ENCODE results near the gene EXOSC10.

EXOSC10 gene

DNA sequence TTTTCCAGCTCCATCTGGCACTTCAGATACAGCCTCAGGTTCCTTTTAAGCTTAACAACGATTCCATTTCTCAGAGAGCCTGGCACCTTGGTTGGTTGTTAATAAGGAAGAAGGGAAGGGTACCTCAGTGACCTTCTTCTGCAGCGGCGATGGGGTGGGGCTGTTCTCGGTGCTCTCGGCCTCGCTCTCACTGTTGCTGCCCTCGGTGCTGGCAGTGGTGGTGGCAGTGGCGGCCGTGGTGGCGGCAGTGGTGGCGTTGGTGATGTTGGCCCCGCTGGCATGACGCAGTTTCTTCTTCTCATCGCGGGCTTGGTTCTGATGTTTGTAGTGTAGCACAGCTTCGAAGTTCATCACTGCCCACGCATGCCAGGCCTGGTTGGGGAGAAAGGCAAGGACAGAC is 30.7 kb upstream of the EXOSC10 start:
- no peak for TF ChIP-seq ZBTB7A (IDR thresholded peaks at IDR 0.05; ENCODE audit: low read depth)
- no peak for TF ChIP-seq TCF12 (IDR thresholded peaks at IDR 0.05; ENCODE audit: low read depth)
- no peak for TF ChIP-seq YY1 (IDR thresholded peaks at IDR 0.05; ENCODE audit: low read depth)
- TF ChIP-seq RAD21 (IDR thresholded peaks at IDR 0.05; ENCODE audit: low read depth) = no peak
- no peak for TF ChIP-seq FOXM1 (IDR thresholded peaks at IDR 0.05; ENCODE audit: borderline replicate concordance, low read depth)
- TF ChIP-seq, protein P1, sequence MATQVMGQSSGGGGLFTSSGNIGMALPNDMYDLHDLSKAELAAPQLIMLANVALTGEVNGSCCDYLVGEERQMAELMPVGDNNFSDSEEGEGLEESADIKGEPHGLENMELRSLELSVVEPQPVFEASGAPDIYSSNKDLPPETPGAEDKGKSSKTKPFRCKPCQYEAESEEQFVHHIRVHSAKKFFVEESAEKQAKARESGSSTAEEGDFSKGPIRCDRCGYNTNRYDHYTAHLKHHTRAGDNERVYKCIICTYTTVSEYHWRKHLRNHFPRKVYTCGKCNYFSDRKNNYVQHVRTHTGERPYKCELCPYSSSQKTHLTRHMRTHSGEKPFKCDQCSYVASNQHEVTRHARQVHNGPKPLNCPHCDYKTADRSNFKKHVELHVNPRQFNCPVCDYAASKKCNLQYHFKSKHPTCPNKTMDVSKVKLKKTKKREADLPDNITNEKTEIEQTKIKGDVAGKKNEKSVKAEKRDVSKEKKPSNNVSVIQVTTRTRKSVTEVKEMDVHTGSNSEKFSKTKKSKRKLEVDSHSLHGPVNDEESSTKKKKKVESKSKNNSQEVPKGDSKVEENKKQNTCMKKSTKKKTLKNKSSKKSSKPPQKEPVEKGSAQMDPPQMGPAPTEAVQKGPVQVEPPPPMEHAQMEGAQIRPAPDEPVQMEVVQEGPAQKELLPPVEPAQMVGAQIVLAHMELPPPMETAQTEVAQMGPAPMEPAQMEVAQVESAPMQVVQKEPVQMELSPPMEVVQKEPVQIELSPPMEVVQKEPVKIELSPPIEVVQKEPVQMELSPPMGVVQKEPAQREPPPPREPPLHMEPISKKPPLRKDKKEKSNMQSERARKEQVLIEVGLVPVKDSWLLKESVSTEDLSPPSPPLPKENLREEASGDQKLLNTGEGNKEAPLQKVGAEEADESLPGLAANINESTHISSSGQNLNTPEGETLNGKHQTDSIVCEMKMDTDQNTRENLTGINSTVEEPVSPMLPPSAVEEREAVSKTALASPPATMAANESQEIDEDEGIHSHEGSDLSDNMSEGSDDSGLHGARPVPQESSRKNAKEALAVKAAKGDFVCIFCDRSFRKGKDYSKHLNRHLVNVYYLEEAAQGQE (IDR thresholded peaks at IDR 0.05; ENCODE audit: low read depth) = no peak
- TF ChIP-seq, protein P2, sequence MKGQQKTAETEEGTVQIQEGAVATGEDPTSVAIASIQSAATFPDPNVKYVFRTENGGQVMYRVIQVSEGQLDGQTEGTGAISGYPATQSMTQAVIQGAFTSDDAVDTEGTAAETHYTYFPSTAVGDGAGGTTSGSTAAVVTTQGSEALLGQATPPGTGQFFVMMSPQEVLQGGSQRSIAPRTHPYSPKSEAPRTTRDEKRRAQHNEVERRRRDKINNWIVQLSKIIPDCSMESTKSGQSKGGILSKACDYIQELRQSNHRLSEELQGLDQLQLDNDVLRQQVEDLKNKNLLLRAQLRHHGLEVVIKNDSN (IDR thresholded peaks at IDR 0.05) = no peak
- no peak for TF ChIP-seq EP300 (IDR thresholded peaks at IDR 0.05; ENCODE audit: borderline replicate concordance)
- no peak for TF ChIP-seq EGR1 (IDR thresholded peaks at IDR 0.05)
- TF ChIP-seq TAF1 (IDR thresholded peaks at IDR 0.05; ENCODE audit: low read depth) = no peak

DNA sequence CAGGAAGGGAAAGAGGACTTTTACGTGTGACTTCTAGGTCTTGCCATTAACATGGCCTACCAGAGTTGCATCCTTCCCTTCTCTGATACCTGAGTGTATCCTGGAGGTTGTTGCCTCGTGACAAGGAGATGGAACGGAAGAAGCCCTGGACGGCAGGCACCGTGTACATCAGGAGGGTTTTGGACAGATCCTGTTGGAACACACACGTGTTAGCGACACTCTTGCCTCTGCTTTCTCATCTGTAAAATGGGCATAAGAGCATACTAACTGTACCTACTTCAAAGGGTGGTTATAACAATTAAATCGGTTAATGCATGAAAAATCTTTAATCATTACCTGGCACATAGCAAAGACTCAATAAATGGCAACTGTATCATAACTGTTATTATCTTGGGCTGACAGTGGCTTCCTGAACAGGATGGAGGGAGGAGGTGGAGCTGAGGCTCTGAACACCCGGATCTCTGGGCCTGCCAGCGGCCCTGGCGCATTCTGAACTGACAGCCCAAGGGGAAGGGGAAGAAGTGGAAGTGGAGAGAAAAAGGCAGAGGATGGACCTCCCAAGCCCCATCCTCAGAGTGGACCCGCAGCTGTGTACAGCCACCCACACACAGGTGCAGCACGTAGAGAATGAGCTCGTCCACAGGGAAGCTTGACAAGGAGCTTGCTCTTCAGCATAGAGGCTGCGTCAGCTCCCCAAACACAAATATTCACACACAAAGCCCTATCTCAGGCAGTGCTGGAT is 30.2 kb upstream of the EXOSC10 start:
- TF ChIP-seq CREB1 (IDR thresholded peaks at IDR 0.05; ENCODE audit: low read depth) (no peak), TAF1 (IDR thresholded peaks at IDR 0.05; ENCODE audit: low read depth) (no peak), FOXM1 (IDR thresholded peaks at IDR 0.05; ENCODE audit: borderline replicate concordance, low read depth) (no peak), EP300 (IDR thresholded peaks at IDR 0.05; ENCODE audit: borderline replicate concordance) (no peak), NFIC (IDR thresholded peaks at IDR 0.05) (no peak), TCF12 (IDR thresholded peaks at IDR 0.05; ENCODE audit: low read depth) (no peak), YY1 (IDR thresholded peaks at IDR 0.05; ENCODE audit: low read depth) (no peak), TEAD4 (IDR thresholded peaks at IDR 0.05) (no peak), CEBPB (IDR thresholded peaks at IDR 0.05) (no peak), RAD21 (IDR thresholded peaks at IDR 0.05; ENCODE audit: low read depth) (no peak), ZBTB7A (IDR thresholded peaks at IDR 0.05; ENCODE audit: low read depth) (no peak), EGR1 (IDR thresholded peaks at IDR 0.05) (no peak)
- TF ChIP-seq, protein P3, sequence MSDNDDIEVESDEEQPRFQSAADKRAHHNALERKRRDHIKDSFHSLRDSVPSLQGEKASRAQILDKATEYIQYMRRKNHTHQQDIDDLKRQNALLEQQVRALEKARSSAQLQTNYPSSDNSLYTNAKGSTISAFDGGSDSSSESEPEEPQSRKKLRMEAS (IDR thresholded peaks at IDR 0.05) = no peak
- TF ChIP-seq, protein P2 (IDR thresholded peaks at IDR 0.05) = no peak
- TF ChIP-seq, protein P1 (IDR thresholded peaks at IDR 0.05; ENCODE audit: low read depth) = no peak

DNA sequence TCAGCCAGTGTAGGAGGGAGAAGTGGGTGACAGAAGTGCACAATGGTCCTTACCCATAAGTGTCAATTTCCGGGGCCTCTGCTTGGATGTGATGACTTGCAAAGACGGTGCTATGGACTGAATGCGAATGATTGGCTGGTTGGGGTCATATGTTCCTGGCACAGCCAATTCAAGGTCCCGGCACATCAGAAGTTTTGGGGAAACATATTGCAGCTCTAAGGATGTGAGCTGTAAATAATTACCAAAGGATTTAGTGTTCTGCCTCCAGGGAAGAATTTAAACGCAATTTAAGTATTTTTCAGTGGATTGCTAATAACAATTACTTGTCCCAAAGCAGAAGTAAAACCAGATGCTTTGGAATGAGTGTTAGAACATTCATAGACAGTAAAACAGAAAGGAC is 26.9 kb upstream of the EXOSC10 start:
- no peak for TF ChIP-seq RAD21 (IDR thresholded peaks at IDR 0.05; ENCODE audit: low read depth)
- TF ChIP-seq, protein P3 (IDR thresholded peaks at IDR 0.05) = no peak
- TF ChIP-seq FOXM1 (IDR thresholded peaks at IDR 0.05; ENCODE audit: borderline replicate concordance, low read depth) = no peak
- TF ChIP-seq TAF1 (IDR thresholded peaks at IDR 0.05; ENCODE audit: low read depth) = no peak
- TF ChIP-seq, protein P2 (IDR thresholded peaks at IDR 0.05) = no peak
- TF ChIP-seq CREB1 (IDR thresholded peaks at IDR 0.05; ENCODE audit: low read depth) = no peak
- no peak for TF ChIP-seq NFIC (IDR thresholded peaks at IDR 0.05)
- TF ChIP-seq, protein P1 (IDR thresholded peaks at IDR 0.05; ENCODE audit: low read depth) = no peak
- no peak for TF ChIP-seq TCF12 (IDR thresholded peaks at IDR 0.05; ENCODE audit: low read depth)
- no peak for TF ChIP-seq EP300 (IDR thresholded peaks at IDR 0.05; ENCODE audit: borderline replicate concordance)
- no peak for TF ChIP-seq TEAD4 (IDR thresholded peaks at IDR 0.05)
- TF ChIP-seq CEBPB (IDR thresholded peaks at IDR 0.05) = no peak
- no peak for TF ChIP-seq EGR1 (IDR thresholded peaks at IDR 0.05)
- TF ChIP-seq YY1 (IDR thresholded peaks at IDR 0.05; ENCODE audit: low read depth) = no peak
- TF ChIP-seq ZBTB7A (IDR thresholded peaks at IDR 0.05; ENCODE audit: low read depth) = no peak
